ENCODE results near the gene ANKH.

ANKH gene

DNA sequence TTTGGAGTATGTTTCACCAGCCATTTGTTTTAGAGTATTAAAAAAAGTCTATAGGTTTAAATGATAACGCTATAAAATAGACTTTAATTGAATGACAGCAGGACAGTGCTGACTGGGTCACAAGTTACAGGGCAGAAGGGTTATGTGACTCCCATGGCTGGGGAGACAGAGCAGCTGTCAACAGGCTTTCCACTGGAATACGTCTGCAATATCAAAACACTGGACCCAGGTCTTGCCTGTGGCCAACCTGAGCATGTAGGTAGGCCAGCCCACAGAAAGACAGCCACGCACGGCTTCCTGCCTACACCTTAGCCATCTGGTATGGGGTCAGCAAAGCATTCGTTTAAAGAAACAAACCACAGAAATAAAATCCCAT lies 126.4 kb downstream of the ANKH start:
- DNase-seq (ENCODE audit: extremely low read depth, low read depth): no peak
- H3K4me3 ChIP-seq (replicated peaks; ENCODE audit: low read depth, low read length): no peak overlapping the region
- TF ChIP-seq, protein P1, sequence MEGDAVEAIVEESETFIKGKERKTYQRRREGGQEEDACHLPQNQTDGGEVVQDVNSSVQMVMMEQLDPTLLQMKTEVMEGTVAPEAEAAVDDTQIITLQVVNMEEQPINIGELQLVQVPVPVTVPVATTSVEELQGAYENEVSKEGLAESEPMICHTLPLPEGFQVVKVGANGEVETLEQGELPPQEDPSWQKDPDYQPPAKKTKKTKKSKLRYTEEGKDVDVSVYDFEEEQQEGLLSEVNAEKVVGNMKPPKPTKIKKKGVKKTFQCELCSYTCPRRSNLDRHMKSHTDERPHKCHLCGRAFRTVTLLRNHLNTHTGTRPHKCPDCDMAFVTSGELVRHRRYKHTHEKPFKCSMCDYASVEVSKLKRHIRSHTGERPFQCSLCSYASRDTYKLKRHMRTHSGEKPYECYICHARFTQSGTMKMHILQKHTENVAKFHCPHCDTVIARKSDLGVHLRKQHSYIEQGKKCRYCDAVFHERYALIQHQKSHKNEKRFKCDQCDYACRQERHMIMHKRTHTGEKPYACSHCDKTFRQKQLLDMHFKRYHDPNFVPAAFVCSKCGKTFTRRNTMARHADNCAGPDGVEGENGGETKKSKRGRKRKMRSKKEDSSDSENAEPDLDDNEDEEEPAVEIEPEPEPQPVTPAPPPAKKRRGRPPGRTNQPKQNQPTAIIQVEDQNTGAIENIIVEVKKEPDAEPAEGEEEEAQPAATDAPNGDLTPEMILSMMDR (IDR thresholded peaks at IDR 0.05; ENCODE audit: low read depth, low read length, missing control alignments): no peak

DNA sequence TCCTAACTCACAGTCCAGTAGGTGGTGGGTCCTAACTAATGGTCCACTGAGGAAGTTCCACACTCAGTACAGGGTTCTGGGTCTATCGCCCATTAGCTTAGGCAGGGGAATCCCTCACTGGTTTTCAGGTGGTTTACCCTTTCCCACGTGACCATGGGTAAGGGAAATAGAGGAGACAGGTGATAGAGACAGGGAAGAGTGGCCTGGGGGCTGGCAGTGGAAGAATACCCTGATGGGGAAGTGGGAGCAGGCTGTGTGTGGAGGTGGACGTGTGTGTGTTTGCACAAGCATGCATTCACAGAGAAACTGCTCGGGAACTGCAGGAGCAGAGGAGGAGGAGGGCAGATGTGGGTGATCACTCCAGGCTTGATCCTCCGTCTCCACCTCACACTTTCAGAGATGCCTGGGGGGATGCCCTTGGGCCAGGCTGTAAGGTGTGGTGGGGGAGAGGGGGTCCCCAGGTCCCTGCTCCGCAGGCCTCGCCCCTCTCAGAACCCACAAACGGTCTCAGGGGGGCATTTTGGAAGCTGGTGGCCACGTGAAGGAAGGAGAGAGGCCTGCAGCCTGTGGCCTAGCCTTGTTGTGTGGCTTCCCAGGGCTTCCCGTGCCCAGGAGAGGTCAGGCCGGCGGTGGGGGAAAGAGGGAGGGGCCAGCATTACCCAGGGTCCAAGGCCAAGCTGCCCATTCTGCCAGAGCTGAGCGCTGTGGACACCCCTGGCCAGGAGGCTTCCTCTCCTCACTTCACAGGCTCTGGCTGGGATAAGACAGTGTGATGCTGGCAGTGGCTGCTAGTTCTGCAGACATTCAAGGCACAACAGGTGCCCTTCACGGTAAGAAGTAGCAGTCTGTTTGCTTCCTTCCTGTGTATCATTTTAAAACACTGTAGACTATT lies 127.0 kb downstream of the ANKH start:
- TF ChIP-seq, protein P1 (IDR thresholded peaks at IDR 0.05; ENCODE audit: low read depth, low read length, missing control alignments): no peak
- no peak for DNase-seq (ENCODE audit: extremely low read depth, low read depth)
- H3K4me3 ChIP-seq (replicated peaks; ENCODE audit: low read depth, low read length): no peak overlapping the region

DNA sequence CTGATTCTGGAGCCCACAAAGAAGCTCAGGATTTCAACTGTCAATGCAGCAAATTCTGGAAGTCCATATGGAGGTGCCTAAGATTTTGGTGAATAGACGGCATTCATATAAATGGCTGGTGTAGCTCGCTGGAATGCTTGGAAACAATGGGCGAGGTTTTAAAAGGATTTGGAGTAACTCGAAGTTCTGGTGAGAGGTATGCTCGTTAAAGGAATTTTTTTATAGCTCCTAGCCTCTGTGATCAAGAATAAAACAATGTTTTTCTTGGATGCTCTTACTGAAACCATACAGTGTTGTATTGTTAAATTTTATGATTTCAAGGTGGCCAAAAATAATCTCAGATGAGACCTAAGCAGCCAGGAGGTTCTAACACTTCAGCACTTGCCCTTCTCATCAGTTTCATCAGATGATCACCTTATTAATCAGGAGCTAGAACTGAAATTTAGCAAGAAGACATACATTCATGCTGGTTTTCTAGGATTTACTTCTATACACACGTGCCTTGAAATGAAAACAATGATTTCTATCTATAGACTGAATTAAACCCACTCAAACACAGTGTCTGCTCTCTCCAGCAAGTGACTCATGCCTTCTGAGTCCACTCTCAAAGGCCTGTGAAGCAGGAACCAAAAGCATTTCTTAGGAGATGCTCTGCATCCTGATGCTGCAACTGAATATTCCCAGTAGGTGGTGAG lies 127.8 kb downstream of the ANKH start:
- TF ChIP-seq, protein P1 (IDR thresholded peaks at IDR 0.05; ENCODE audit: low read depth, low read length, missing control alignments): no peak
- no peak for DNase-seq (ENCODE audit: extremely low read depth, low read depth)
- H3K4me3 ChIP-seq (replicated peaks; ENCODE audit: low read depth, low read length): no peak overlapping the region

DNA sequence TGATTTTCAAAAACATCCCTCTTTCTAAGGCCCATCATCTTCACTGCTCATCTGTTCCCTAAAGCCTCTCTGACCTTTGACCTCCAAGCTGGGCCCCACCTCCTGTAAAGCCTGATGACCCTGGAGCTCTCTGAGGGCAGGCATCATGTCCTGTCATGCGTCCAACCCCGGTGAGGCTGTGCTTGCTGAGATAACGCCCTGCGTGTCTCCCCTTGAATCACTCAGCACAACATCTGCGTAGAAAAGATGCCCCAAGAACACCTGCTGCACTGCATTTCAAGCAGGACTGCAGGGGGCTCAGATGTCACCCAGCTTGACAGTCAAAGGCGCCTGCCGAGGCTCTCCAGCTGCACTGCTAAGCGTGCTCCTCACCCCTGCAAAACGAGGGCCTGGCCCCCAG lies 129.1 kb downstream of the ANKH start:
- no peak for DNase-seq (ENCODE audit: extremely low read depth, low read depth)

DNA sequence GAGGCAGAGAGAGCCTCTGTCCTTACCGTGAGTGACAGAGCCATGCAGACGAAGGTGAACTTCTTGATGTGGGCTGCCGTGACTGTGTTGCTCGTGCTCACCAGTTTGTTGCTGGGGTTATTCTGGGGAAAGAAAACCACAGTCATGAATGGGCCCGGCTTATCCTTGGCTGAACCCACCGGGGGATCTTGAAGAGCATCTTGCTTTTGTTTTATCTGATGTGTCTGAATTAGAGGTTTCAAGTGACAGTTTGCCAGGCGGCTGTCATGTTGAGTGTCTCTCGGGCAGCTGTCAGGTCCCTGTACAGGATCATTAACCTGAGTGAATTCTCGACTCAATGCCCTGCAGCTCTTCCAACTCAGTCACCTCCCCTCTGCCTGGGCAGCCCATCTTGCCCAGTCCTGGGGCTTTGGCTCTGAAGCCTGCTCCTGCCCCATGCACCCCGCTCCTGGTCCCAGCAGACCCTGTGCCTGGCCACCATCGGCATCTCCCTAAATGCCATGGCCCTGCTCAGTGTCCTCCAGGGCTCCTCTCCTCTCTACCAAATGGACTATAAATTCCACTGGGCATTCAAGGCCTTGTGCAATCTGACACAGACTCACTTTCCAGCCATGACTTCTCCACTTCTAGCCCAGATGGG lies 129.7 kb downstream of the ANKH start:
- DNase-seq (ENCODE audit: extremely low read depth, low read depth): no peak
- TF ChIP-seq, protein P1 (IDR thresholded peaks at IDR 0.05; ENCODE audit: low read depth, low read length, missing control alignments): no peak
- H3K4me3 ChIP-seq (replicated peaks; ENCODE audit: low read depth, low read length): no peak overlapping the region

More for the DNA sequence above, 129.1 kb downstream of the ANKH start:
- TF ChIP-seq, protein P1 (IDR thresholded peaks at IDR 0.05; ENCODE audit: low read depth, low read length, missing control alignments): no peak
- H3K4me3 ChIP-seq (replicated peaks; ENCODE audit: low read depth, low read length): no peak overlapping the region

DNA sequence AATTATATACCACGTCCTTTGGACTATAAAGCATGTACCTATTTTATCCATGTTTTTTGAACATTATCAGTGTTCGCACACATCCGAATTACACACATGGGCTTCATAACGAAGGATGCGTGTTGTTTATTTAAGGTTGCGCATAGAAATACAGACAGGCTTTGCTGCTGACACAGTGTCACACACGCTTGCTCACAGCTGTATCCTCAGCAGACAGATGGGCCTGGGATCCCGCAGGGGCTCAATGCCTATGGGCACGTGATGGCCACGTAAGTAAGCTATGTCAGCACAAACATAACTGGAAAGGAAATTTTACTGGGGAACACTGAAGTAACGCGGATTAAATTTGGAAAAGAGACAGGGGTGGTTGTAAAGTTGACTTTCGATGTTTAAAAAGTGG lies 130.4 kb downstream of the ANKH start:
- no peak for DNase-seq (ENCODE audit: extremely low read depth, low read depth)
- H3K4me3 ChIP-seq (replicated peaks; ENCODE audit: low read depth, low read length): no peak overlapping the region
- TF ChIP-seq, protein P1 (IDR thresholded peaks at IDR 0.05; ENCODE audit: low read depth, low read length, missing control alignments): no peak

Measured in HFF-Myc (cell line).